GM21367 (cell line): ENCODE data around the gene KIF7.
"Not testable (repeated sequence)": the region's sequence is repeated elsewhere in the genome, so short reads cannot be mapped to it uniquely, and the experiment has no call there.

ENCODE experiments used
- ATAC-seq: cut with Tn5 transposase; IDR thresholded peaks from one replicate; pipeline ENCODE4 v1.9.1; 2021; ENCODE audit not compliant: unreplicated experiment

The KIF7 gene

GRCh38 chr15:89654847-89655805 lies at the start of gene KIF7:
KIF7 (minus strand) TSS chr15:89655467; CDS start chr15:89652930, 2,537 bp downstream.
- ATAC-seq: no peak

DNA sequence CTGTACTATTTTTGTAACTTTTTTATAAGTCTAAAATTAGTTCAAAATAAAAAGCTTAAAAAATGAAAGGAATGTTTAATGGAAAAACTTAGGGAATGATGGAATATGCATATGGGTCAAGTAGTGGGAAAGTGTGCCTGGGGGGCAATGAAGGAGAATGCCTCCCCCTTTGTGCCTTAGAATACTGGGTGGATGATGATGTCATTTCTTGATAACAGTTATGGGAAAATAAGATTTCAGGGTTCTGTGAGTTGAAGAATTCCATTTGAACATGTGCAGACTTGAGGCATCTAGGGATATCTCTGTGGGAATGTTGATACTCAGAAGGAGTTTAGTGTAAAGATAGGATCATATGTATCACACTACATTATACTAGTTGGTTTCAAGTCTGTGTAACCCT lies 49.1 kb upstream of the KIF7 start:
- ATAC-seq: no peak

DNA sequence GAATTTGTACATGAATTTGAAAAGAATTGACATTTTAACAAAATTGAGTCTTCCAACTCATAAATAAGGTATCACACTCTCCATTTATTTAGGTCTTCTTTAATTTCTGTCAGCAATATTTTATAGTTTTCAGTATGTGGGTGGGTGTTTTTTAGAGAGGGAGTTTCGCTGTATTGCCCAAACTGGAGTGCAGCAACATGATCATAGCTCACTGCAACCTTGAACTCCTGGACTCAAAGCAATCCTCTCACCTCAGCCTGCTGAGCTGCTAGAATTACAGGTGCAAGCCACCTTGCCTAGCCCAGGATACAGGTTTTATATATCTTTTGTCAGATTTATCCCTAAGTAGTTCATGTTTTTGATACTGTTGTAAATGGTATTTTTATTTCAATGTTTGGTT lies 39.9 kb upstream of the KIF7 start:
- ATAC-seq: no peak

DNA sequence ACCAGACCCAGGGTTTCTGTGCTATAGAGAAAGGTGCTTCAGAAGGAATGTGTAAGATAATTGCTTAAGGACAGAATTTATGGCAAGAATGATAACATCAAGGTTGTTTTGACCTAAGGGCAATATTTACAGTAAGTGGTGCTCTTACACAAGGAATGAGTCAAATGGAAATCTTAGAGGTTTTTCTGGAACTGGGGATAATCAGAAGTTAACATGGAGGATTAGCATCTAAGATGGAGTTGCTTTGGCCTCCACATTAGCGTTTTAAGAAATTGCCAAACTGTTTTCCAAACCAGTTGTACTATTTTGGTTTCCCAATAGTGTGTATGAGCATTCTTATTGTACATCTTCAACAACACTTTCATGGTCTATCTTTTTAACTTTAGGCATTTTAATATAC lies 38.4 kb upstream of the KIF7 start:
- ATAC-seq: no peak

DNA sequence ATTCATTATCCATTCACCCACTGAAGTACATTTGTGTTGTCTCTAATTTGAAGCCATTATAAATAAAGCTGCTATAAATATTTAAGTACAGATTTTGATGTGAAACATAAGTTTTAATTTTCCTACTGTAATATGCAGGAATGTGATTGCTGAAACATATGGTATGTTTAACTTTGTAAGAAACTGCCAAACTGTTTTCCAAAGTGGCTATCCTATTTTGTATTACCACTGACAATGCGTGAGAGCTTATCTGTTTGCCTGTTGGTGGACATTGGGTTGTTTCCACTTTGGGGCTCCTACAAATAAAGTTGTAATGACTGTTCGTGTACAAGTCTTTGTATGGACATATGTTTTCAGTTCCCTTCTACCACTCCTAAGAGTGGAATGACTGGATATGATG lies 37.8 kb upstream of the KIF7 start:
- ATAC-seq: no peak

GRCh38 chr15:89690276-89691218 lies 35.3 kb upstream of the KIF7 start, which contains the start of the genes PEX11A and WDR93:
PEX11A (minus strand) TSS chr15:89690754; CDS start chr15:89690632, 122 bp downstream.
WDR93 (plus strand) TSS chr15:89690811; CDS start chr15:89701747, 10,936 bp downstream.
- ATAC-seq: peak; percentile 82

DNA sequence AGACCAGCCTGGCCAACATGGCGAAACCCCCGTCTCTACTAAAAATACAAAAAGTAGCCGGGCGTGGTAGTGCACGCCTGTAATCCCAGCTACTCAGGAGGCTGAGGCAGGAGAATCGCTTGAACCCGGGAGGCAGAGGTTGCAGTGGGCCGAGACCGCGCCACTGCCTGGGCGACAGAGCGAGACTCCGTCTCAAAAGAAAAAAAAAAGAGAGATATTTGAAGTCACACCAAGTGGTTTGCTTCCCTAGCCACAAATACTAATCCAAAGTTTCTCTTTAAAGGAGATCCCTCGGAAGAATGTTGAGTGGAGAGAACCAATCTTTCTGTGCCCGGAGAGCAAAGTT lies 34.6 kb upstream of the KIF7 start:
- not testable (repeated sequence) for ATAC-seq

DNA sequence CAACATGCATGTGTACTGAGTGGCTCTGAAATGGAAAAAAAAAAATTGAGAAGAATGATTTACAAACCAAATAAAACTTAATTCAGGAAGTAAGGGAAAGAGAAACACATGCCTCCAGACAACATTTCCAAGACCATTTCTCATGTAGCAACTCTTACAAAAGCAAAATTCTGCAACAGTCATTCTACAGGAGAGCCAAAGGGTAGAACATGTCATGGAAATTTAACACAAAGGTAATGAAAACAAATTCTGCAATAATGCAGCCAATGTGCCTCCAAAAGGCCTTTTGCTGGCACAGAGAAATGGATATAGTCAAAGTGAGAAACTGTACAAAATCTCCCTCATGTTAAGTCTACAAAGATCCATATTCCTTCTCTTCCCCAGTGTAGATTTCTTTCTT lies 31.3 kb upstream of the KIF7 start:
- ATAC-seq: no peak

GRCh38 chr15:89685995-89686394 lies 30.7 kb upstream of the KIF7 start:
- ATAC-seq: no peak

DNA sequence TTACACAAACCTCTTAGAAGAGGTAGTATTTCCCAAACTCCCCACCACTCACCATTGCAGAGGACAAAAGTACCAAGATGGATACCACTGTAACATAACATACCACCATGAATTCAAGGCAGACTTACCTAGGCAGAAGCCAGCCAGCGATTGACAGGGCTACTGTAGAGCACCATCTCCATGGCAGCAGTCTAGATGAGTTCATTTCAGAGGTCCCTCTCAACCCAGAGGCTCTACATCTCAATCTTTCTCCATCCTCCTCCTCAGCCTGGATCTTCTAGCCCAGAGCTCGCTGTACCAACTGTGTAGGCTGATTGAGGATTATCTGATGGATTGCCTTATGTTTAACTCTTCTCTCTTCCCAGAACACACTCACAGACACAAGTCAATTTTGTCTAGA lies 25.9 kb upstream of the KIF7 start:
- ATAC-seq: no peak

DNA sequence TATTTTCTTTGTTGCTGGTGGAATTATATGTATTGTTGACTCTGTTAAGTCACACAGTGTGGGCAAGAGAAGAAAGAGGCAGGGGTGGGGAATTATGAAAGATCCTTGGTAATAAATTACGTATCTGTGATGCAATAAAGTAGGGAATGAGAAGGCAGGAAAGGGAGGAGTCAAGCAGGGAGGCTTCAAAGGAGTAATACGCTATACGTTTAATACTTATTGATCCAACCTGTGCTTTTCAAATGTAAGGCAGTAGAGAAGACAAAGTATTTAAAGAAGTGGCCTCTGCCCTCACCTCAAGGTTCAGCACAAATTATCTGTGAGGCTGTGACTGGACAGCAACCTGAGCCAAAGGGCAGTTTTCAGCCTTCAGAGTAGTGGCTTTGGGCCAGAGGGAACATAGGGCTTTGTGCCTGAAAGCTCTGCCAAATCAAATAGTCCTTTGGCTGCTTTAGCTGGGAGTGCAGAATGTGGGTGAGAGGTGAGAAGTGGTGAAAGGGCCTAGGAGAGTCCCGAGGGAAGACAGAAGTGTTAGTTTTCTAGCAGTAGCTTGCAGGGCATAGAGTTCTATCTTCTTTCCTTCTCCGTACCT lies 25.1 kb upstream of the KIF7 start:
- ATAC-seq: no peak

DNA sequence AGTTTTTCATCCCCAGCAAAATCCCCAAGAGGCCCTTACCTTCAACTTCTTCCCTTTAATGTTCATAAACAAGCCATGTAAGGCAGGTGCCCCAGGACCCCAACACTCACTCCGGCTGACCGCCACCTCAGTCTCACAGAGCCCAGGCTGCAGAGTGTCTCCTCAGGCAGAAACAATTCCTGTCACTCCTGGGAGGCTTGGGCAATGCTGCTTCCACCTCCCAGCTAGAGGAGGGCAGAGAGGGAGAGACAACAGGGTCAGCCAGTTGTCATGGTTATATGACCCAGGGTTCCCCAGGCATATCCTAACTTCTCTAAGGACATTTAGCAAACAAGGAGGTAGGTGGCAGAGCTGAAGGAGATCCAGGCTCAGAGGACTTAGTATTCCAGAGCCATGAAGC lies 23.9 kb upstream of the KIF7 start, which contains the start of gene PLIN1:
PLIN1 (minus strand) TSS at position 156 of the 400 bp plus-strand sequence. CDS start 1,878 bp downstream, outside the sequence.
- ATAC-seq: no peak

DNA sequence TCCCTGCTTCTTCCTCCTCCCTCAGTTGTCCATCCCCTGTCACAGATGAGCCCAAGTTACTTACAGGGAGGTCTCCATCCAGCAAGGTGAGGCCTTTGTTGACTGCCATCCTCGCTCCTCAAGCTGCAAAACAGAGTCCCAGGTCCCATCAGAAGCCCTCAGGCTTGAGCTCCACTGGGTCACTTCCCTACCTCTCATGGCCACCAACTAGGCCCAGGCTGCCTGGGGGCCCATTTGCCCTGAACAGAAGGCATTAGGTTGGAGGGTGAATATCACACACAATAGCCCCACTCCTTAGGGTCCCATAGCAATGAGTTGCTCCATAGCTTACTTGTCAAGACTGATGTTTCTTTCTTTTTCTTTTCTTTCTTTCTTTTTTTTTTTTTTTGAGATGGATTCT lies 22.1 kb upstream of the KIF7 start:
- no peak for ATAC-seq

GRCh38 chr15:89675606-89676005 lies 20.3 kb upstream of the KIF7 start:
- ATAC-seq: no peak

DNA sequence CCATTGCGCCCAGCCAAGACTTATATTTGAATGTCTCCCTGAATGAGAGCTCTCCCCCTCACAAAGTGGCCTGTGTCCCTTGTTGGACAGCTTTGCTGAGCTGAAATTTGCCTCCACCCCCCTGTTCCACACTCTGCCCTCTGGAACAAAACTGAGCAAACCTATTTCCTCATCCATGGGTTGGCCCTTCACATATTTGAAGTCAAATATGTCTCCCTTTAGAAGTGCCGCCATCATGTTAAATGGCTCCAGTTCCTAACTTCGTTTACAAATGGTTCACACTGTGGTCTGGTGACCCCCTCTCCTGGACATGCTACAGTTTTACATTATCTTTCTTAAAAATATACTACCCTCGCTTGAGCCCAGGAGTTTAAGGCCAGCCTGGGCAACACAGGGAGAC lies 19.3 kb upstream of the KIF7 start:
- ATAC-seq: no peak

GRCh38 chr15:89673165-89673512 lies 17.9 kb upstream of the KIF7 start:
- ATAC-seq: no peak

DNA sequence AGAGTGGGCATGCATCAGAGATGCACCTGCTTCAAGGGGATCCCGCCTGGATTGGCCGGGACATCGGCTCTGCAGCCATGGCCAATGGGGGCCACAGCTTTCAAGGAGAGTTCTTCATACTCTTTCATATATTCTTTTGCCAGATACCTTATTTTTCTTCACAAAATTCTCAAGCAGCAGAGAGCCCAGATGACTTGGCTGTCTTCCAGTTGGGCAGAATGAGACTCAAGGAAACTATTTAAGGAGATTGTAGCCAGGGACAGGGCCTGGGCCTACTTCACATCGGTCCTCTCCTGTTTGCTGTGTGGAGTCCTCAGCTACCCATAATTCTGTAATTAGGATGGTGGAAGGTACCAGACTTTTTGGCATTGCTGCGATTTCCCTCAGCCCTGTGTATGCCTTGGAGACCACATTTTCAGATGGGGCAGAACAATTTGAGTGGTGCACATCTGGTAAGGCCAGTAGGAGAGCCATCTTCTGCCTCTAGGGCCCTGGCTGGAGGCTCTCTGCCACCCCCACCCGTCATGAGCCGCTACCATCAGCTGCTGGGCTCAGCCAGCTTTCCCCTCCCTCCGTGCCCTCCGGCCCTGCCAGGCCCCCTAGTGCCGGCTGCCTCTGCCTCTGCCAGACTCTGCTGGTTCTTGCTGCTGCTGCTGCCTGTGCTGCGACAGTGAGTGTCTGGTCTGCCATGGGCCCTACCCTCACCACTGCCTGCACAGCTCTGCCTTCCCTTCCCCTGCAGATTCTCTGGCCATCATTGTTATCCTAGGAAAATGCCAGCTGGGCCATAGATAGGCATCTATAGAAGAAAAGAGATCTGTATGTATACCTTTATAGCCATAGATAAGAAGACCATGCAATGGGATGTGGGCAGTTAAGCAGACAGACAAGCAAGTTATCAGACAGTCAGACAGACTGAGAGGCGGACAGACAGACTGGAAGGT lies 17.2 kb upstream of the KIF7 start:
- no peak for ATAC-seq

DNA sequence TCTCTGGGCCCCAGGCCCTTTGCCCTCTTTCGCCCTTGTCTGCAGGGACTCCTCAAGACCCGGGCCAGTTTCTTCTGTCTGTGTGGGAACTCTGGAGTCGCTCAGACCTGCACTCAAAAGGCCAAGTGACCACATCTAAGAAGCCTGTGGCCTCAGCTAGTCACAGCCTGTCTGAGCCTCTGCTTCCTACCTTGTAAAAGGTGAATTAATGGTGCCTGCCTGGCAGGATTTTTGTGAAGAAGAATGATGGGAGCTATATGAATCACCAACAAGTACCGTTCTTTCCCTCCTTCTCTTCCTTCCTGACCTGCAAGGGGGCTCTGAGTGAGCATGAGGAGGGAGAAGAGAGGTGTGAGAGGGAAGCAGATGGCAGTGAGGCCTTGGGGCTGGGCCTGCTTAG lies 16.4 kb upstream of the KIF7 start:
- no peak for ATAC-seq

GRCh38 chr15:89670971-89671560 lies 15.8 kb upstream of the KIF7 start:
- no peak for ATAC-seq

DNA sequence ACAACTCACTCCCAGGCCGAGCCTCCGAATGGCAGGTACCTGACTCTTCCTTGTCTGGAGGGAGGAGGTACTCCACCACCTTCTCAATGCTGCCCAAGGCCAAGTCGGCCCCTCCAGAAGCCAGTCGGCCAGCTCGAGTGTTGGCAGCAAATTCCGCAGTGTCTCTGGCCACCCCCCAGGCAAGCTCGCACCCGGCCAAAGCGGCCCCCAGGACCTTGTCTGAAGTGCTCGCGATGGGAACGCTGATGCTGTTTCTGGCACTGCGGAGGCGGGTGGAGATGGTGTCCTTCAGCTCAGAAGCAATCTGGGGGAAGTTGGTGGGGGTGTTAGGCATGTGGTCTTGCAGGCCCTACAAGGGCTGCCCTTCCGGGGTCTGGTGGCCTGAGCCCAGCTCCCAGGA lies 14.7 kb upstream of the KIF7 start:
- ATAC-seq: no peak
